Neuron (in vitro differentiated cells): ENCODE results near the gene KLK14.

Source experiments
- H2AFZ ChIP-seq: one replicate; pipeline ENCODE4 v1.6.1; 2013; ENCODE audit warnings: low read depth, mild to moderate bottlenecking, inconsistent platforms, low read length, moderate library complexity
- H3K27me3 ChIP-seq: one replicate; pipeline ENCODE4 v1.6.1; 2013; ENCODE audit warnings: low read length; ENCODE audit not compliant: insufficient read depth
- H3K36me3 ChIP-seq: one replicate; pipeline ENCODE4 v1.6.1; 2013; ENCODE audit warnings: low read length; ENCODE audit not compliant: insufficient read depth
- H3K4me1 ChIP-seq: one replicate; pipeline ENCODE4 v1.6.1; 2013; ENCODE audit warnings: low read length; ENCODE audit not compliant: insufficient read depth
- H3K4me3 ChIP-seq: 2 replicates; pipeline ENCODE4 v1.5.1; 2013; ENCODE audit warnings: mild to moderate bottlenecking, low read length, moderate library complexity
- H3K9me3 ChIP-seq: one replicate; pipeline ENCODE4 v1.6.1; 2013; ENCODE audit warnings: low read length

Gene KLK14

GRCh38 chr19:51071095-51071405 lies 11.6 kb downstream of the KLK14 start:
- H3K27me3 ChIP-seq, result peaks cover 10% of the 10 kb centered on the region
- no peaks in the 10 kb centered on the region for H3K9me3 ChIP-seq
- no peak overlapping the region for H3K4me3 ChIP-seq
- no peaks in the 10 kb centered on the region for H3K36me3 ChIP-seq
- H2AFZ ChIP-seq, result no peak overlapping the region
- no peaks in the 10 kb centered on the region for H3K4me1 ChIP-seq

DNA sequence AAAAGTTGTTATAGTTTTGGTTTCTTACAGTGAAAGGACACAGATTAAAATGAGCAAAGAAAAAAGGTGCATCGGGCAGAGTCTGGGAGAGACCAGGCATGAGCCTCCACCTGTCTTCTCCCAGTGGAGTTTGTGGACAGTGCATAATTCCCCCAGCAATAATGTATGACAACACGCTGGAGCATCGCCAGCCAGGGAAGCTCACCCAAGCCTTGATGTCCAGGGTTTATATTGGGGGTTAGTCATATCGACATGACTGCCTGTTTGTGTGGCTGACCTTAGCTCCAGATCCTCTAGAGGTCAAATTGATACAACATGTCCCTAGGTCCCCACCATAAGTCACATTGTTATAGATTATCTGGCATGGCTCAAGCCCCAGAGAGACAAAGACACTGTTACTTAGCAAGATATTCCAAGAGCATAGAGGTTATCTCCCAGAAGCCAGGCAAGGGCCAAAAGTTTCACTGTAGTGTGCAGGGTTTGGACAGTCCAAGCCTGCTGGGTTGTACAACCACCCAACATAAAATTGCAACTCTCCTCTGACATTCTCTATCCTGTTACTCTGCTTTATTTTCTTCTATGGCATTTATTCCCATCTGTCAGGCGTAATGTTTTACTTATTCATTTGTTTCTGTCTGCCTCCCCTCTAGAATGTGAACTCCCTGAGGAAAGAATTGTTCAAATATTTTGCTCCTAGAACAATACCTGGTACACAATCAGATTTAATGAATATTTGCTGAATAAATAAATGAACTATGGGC lies 12.2 kb downstream of the KLK14 start:
- Histone ChIP-seq H3K4me3 (no peak overlapping the region), H3K27me3 (peaks cover 15% of the 10 kb centered on the region), H3K4me1 (no peaks in the 10 kb centered on the region), H2AFZ (no peak overlapping the region), H3K9me3 (no peaks in the 10 kb centered on the region), H3K36me3 (no peaks in the 10 kb centered on the region)

DNA sequence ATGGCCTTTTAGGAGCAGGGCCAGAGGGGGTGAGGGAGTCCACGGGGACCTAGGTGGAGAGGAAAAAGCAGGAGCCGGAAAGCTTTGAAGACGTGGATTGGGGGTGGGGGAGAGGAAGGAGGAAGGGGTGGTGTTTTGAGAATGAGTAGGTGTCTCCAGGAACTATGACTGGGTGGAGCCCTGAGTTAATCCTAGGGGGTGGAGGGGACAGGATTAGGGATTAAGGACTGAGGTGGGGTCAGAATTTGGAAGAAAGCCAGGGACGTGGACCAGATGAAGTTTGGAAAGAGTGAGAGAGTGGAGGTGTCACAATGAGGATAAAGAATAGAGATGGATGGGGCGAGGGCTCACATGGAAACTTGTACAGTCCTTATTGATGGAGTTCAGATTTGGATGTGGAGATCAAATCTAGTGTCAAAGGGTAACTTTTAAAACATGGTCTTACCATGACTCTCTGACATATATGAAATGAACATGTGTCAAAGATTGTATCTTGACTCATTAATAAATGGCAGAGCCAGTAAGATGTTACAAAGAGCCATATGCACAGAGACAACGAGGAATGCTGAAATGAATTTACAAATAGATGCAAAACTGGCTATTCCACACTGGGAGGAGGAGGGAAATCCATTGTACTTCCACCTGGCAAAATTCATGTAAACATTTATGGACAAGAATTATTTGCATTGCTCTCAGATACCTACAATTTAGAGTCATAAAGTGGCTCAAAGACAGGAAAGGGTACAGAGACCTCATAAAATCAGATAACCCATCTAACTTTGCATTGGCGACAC lies 16.1 kb downstream of the KLK14 start:
- peaks cover 15% of the 10 kb centered on the region for H3K27me3 ChIP-seq
- peaks cover 3% of the 10 kb centered on the region for H3K4me1 ChIP-seq
- no peak overlapping the region for H3K4me3 ChIP-seq
- H2AFZ ChIP-seq, result no peak overlapping the region
- H3K36me3 ChIP-seq, result no peaks in the 10 kb centered on the region
- H3K9me3 ChIP-seq, result no peaks in the 10 kb centered on the region

DNA sequence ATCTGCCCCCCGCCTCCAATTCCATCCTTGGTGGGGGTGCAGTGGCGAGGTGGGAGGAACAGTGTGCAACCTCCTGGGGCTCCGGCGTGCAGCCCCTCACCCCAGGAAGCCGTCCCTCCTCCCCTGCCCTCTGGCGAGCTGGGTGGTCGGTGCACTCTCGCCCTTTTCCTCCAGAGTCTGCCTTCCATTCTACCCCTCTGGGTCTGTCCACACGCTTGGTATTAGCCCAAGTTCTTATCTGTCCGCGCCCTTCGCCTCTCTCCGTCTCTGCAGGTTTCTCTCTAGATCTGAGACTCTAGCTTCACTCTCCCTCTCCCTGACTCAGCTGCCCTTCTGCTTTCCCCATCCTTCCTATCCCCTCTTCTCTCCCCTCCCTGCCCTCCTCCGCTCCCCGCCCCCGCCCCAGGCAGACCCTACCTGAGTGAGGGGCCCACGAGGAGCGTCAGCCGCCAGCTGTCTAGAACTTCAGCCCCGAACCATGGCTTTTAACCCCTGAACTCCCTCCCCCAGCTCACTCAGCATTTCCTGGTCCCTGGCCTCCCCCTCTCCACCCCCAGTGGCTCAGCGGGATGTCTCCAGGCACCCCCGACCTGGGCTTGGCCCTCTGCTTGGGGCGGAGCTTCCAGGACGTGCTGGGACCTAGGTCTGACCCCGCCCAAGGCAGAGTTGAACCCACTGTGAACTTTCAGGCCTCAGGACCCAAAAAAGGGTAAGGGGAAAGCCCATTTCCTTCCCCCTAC lies 17.3 kb downstream of the KLK14 start:
- no peak overlapping the region for H2AFZ ChIP-seq
- H3K4me1 ChIP-seq, result peaks cover 3% of the 10 kb centered on the region
- peaks cover 15% of the 10 kb centered on the region for H3K27me3 ChIP-seq
- H3K9me3 ChIP-seq, result no peaks in the 10 kb centered on the region
- H3K36me3 ChIP-seq, result no peaks in the 10 kb centered on the region
- H3K4me3 ChIP-seq, result no peak overlapping the region

DNA sequence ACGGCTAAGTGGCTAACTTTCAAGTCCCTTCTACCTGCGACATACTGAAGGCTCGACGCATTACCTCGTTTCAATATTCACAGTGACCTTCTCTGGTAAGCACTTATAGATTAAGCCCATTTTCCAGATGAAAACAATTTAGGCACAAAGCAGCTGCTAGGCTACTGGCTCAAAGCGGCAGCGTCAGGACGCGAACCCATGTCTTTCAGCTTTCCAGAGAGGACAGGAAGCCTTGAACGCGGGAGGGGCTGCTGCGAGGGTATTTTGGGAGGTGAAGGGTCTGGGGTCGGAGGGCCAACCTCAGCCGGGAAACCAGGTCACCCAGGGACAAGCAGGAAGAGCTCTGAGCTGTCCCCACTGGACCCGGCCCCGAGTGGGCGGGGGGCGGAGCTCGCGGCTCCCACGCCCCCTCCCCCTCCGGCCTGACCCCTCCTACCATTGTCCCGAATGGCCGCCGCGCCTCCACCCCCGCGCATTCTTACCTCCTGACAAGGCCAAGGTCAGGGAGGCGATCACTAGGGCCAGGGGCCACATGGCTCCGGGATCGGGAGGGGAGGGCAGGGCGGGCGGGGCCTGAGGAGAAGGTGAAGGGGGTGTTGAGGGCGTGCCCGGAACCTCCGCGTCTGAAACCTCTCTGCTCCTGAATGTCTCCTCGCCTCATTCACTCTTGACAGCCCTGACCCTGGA lies 18.0 kb downstream of the KLK14 start, which contains the start of gene KLK13:
KLK13 (minus strand) TSS at position 559 of the 687 bp plus-strand sequence; CDS start at position 534, 25 bp downstream.
- H2AFZ ChIP-seq, result no peak within 1 kb of the TSS
- H3K4me1 ChIP-seq, result peaks cover 3% of the 10 kb centered on the region
- no peaks in the 10 kb centered on the region for H3K36me3 ChIP-seq
- H3K9me3 ChIP-seq, result no peaks in the 10 kb centered on the region
- peaks cover 15% of the 10 kb centered on the region for H3K27me3 ChIP-seq
- no peak within 1 kb of the TSS for H3K4me3 ChIP-seq

- H3K4me3 ChIP-seq, result no peak overlapping the region
- no peaks in the 10 kb centered on the region for H3K36me3 ChIP-seq
- peaks cover 13% of the 10 kb centered on the region for H3K27me3 ChIP-seq
- H3K9me3 ChIP-seq, result no peaks in the 10 kb centered on the region
- peaks cover 3% of the 10 kb centered on the region for H3K4me1 ChIP-seq
- no peak overlapping the region for H2AFZ ChIP-seq
These were observed 19.0 kb downstream of the KLK14 start for GRCh38 chr19:51063664-51064063.

GRCh38 chr19:51060973-51061372 lies 21.7 kb downstream of the KLK14 start:
- H2AFZ ChIP-seq, result no peak overlapping the region
- no peaks in the 10 kb centered on the region for H3K36me3 ChIP-seq
- peaks cover 3% of the 10 kb centered on the region for H3K4me1 ChIP-seq
- no peaks in the 10 kb centered on the region for H3K9me3 ChIP-seq
- no peak overlapping the region for H3K4me3 ChIP-seq
- peaks cover 13% of the 10 kb centered on the region for H3K27me3 ChIP-seq

DNA sequence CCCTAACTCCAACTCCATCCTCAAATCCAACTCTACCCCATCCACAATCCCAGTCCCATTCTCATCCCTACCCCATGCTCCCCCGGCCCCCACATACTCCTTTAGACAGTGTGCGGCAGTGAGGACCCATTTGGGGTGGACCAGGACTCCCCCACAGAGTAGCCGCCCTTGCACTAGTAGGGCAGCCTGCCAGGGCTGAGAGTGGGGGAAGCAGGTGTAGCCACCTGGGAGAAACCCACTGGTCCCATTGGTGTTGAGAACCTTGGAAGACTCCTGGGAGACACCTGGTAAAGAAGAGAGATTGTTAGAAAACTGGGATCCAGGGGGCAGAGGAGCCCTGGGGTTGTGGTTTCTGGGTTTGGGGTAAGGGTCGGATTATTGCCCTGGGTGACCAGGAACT lies 22.4 kb downstream of the KLK14 start:
- Histone ChIP-seq H3K4me3 (no peak overlapping the region), H2AFZ (no peak overlapping the region), H3K36me3 (no peaks in the 10 kb centered on the region), H3K4me1 (peaks cover 3% of the 10 kb centered on the region), H3K9me3 (no peaks in the 10 kb centered on the region), H3K27me3 (peaks cover 8% of the 10 kb centered on the region)

- H2AFZ ChIP-seq, result no peak overlapping the region
- H3K36me3 ChIP-seq, result no peaks in the 10 kb centered on the region
- no peaks in the 10 kb centered on the region for H3K4me1 ChIP-seq
- H3K9me3 ChIP-seq, result no peaks in the 10 kb centered on the region
- no peak overlapping the region for H3K4me3 ChIP-seq
- peaks cover 8% of the 10 kb centered on the region for H3K27me3 ChIP-seq
These were observed 23.0 kb downstream of the KLK14 start for GRCh38 chr19:51059715-51060114.

- no peak overlapping the region for H2AFZ ChIP-seq
- no peaks in the 10 kb centered on the region for H3K4me1 ChIP-seq
- H3K27me3 ChIP-seq, result peaks cover 12% of the 10 kb centered on the region
- H3K36me3 ChIP-seq, result no peaks in the 10 kb centered on the region
- no peaks in the 10 kb centered on the region for H3K9me3 ChIP-seq
- no peak overlapping the region for H3K4me3 ChIP-seq
These were observed 26.8 kb downstream of the KLK14 start for GRCh38 chr19:51055866-51056265.

DNA sequence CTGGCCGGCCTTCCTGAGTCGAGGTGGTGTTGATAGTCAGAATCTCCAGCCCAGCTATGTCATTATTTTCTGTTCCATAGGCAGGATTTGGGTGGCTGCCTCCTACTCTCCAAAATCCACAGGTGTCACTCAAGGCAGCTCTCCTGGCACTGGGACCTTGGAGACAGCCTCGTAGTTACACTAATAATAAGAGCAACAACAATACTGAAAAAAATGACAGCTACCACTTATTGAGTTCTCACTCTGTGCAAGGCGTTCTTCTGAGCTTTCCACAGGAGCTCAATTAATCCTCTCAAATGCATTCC lies 35.7 kb downstream of the KLK14 start:
- Histone ChIP-seq H3K36me3 (no peaks in the 10 kb centered on the region), H3K4me3 (no peak overlapping the region), H3K9me3 (no peaks in the 10 kb centered on the region), H2AFZ (no peak overlapping the region), H3K27me3 (no peaks in the 10 kb centered on the region), H3K4me1 (no peaks in the 10 kb centered on the region)

DNA sequence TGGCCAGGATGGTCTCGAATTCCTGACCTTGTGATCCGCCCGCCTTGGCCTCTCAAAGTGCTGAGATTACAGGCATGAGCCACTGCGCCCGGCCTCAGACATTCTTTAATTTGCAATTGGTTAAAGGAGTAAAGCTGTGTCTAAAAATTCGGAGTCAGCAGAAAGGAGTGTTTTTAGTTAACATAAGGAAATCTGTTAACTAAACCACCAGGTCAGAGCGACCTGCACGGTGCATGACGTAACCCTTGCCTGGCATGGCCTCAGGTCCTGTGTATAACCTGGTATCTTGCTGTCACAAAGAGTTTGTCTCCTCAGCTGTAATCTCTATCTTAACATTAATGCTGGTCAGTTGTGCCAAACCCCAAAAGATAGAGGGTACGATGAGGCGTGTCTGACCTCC lies 38.4 kb downstream of the KLK14 start:
- Histone ChIP-seq H3K27me3 (no peaks in the 10 kb centered on the region), H3K4me1 (no peaks in the 10 kb centered on the region), H3K4me3 (no peak overlapping the region), H3K9me3 (no peaks in the 10 kb centered on the region), H3K36me3 (no peaks in the 10 kb centered on the region), H2AFZ (no peak overlapping the region)

GRCh38 chr19:51043497-51043896 lies 39.2 kb downstream of the KLK14 start:
- Histone ChIP-seq H3K36me3 (no peaks in the 10 kb centered on the region), H3K27me3 (no peaks in the 10 kb centered on the region), H3K4me3 (no peak overlapping the region), H2AFZ (no peak overlapping the region), H3K4me1 (no peaks in the 10 kb centered on the region), H3K9me3 (no peaks in the 10 kb centered on the region)
